Omental fat pad (tissue), 4 donors: Measurements from ENCODE around the gene NEK9. TPM values are rescaled to one million over a fixed set of nuclear protein-coding genes. Genes with fewer than 3 reads are reported as not detected.

Source experiments
- ATAC-seq: fragments of 150-250 bp; one replicate; pipeline ENCODE4 v1.9.1; 2016; ENCODE audit warnings: mild to moderate bottlenecking, moderate library complexity; ENCODE audit not compliant: low FRiP score
- DNase-seq: peaks from one replicate; pipeline ENCODE4 v3.0.0-alpha.2; 2019; ENCODE audit warnings: low spot score
- CTCF ChIP-seq, 3 donors: fragments of 450-650 bp; IDR thresholded peaks; one replicate each; pipeline ENCODE4 v1.5.1; 2016 to 2017; ENCODE audit warnings: antibody characterized with exemption in 3 of 3, mild to moderate bottlenecking in 3 of 3, moderate library complexity in 2 of 3
- total RNA-seq, 4 donors: library from RNA; depleted of rRNA; stranded (reverse); fragments of >200 nt; gene quantifications; one replicate each; pipeline ENCODE4 v1.1.0, GENCODE V29; 2016

Gene NEK9
- total RNA-seq, 4 donors from 2014 or later = 40.1 to 68.3 (median 54.8) TPM

- peak; percentile 84 for DNase-seq
- TF ChIP-seq CTCF (IDR thresholded peaks at IDR 0.05) = no peak
- peak; percentile 94 for ATAC-seq
These were observed 63.2 kb downstream of the NEK9 start, which contains the start of gene ACYP1 for GRCh38 chr14:75063491-75064204. ACYP1 (minus strand) TSS chr14:75064024; CDS start chr14:75063553, 471 bp downstream.

DNA sequence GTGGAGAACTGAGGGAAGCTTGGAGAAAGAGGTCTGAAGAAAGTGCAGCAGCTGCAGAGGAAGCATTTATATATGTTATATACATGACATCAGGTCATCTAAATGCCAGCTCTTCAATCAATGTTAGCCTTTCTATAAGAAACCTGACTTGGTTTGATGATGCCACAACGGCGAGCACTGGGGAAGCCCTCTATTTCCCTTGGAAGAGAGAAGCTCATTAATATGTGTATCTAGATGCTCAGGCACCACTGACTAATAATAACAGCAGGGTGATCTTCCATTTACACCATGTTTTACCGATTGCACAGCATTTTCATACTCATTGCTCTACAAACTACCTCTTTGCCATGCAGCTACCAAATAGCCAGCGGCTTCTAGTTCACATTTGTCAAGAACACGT is 63.8 kb downstream of the NEK9 start:
- DNase-seq (no peak), ATAC-seq (no peak)
- no peak for TF ChIP-seq CTCF (IDR thresholded peaks at IDR 0.05)

DNA sequence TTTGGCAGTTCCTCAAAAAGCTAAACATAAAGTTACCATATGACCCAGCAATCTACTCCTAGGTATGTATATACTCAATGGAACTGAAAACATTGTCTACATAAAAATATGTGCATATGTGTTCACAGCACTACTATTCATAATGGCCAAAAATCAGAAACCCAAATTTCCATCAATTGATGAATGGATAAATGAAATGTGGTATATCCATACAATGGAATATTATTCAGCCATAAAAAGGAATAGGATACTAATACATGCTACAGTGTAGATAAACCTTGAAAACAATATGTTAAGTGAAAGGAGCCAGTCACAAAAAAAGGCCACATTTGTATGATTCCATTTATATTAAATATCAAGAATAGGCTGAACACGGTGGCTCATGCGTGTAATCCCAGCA is 66.4 kb downstream of the NEK9 start:
- ATAC-seq (no peak), DNase-seq (no peak)
- no peak for TF ChIP-seq CTCF (IDR thresholded peaks at IDR 0.05)

GRCh38 chr14:75059642-75060041 is 67.2 kb downstream of the NEK9 start:
- DNase-seq (no peak), ATAC-seq (no peak)
- no peak for TF ChIP-seq CTCF (IDR thresholded peaks at IDR 0.05)

GRCh38 chr14:75054421-75054820 is 72.4 kb downstream of the NEK9 start:
- DNase-seq (no peak), ATAC-seq (no peak)

GRCh38 chr14:75053396-75054291 is 73.2 kb downstream of the NEK9 start:
- DNase-seq = no peak
- no peak for TF ChIP-seq CTCF (IDR thresholded peaks at IDR 0.05)
- no peak for ATAC-seq

More at GRCh38 chr14:75054421-75054820, 72.4 kb downstream of the NEK9 start:
- TF ChIP-seq CTCF (IDR thresholded peaks at IDR 0.05) = no peak
